ENCODE results near the gene KRTAP6-1.

Gene KRTAP6-1

GRCh38 chr21:30592140-30592539, 21.6 kb downstream of the KRTAP6-1 start, which contains the start of gene KRTAP6-3:
Gene KRTAP6-3 (plus strand): TSS chr21:30592440. CDS start chr21:30592446, 6 bp downstream.
- H3K23ac ChIP-seq (ENCODE audit: low read length), result no peak within 1 kb of the TSS
- H3K27me3 ChIP-seq (ENCODE audit: insufficient read depth, low read length, poor library complexity), result no peaks in the 10 kb centered on the region
- H3K79me1 ChIP-seq (ENCODE audit: low read length), result no peaks in the 10 kb centered on the region
- no peak within 1 kb of the TSS for H3K56ac ChIP-seq (ENCODE audit: low read length)
- H4K8ac ChIP-seq (ENCODE audit: low read depth, low read length), result no peak within 1 kb of the TSS
- no peak within 1 kb of the TSS for H3K4ac ChIP-seq (ENCODE audit: low read depth, low read length)
- no peak within 1 kb of the TSS for H2BK120ac ChIP-seq (ENCODE audit: low read depth, low read length)
- no peak within 1 kb of the TSS for H3K27ac ChIP-seq (ENCODE audit: low read depth, low read length)
- no peak for DNase-seq
- no peak within 1 kb of the TSS for H2BK15ac ChIP-seq (replicated peaks; ENCODE audit: low read depth)
- no peak within 1 kb of the TSS for H4K5ac ChIP-seq (ENCODE audit: low read length)
- no CpG with 5 or more reads among the region's 4 CpGs for WGBS (ENCODE audit: extremely low coverage, insufficient coverage, low lambda C conversion rate)
- no peaks in the 10 kb centered on the region for H3K79me2 ChIP-seq (ENCODE audit: control insufficient read depth, insufficient read depth, low read length)
- H3K36me3 ChIP-seq (ENCODE audit: control insufficient read depth, insufficient read depth, low read length), result no peaks in the 10 kb centered on the region
- no peaks in the 10 kb centered on the region for H3K4me1 ChIP-seq (ENCODE audit: control insufficient read depth, low read depth, low read length)
- no peak within 1 kb of the TSS for H3K18ac ChIP-seq (ENCODE audit: low read length)
- H3K9ac ChIP-seq (ENCODE audit: low read length), result no peak within 1 kb of the TSS
- H3K4me2 ChIP-seq (ENCODE audit: low read length), result no peak within 1 kb of the TSS
- H2AK5ac ChIP-seq (ENCODE audit: low read length), result no peak within 1 kb of the TSS
- H2BK5ac ChIP-seq (ENCODE audit: low read length), result no peak within 1 kb of the TSS
- H3K4me3 ChIP-seq (ENCODE audit: low read length), result no peak within 1 kb of the TSS

DNA sequence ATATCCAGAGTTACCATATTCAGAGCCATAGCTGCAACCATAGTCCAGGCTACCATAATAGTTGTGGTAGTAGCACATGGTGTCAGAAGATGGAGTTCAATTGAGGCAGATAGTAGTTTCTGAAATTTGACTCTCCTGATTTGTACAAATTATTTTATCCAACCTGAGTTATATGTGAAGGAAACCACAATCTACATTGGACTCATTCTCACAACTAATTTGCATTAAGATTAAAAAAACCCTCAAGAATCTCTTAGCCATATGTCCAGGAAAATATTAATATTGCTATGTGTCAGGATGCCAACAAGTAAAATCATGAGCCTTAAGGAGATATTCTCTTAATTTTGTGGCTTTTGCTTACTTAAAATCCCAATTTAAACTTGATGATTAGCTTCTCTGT, 23.4 kb downstream of the KRTAP6-1 start, which contains the start of gene KRTAP22-2:
Gene KRTAP22-2, minus strand, starts transcription at position 101 of the 400 bp plus-strand sequence.
- no peak within 1 kb of the TSS for H3K4me3 ChIP-seq (ENCODE audit: low read length)
- no peak within 1 kb of the TSS for H3K27ac ChIP-seq (ENCODE audit: low read depth, low read length)
- no peak within 1 kb of the TSS for H3K9ac ChIP-seq (ENCODE audit: low read length)
- H4K8ac ChIP-seq (ENCODE audit: low read depth, low read length), result no peak within 1 kb of the TSS
- H3K23ac ChIP-seq (ENCODE audit: low read length), result no peak within 1 kb of the TSS
- H3K36me3 ChIP-seq (ENCODE audit: control insufficient read depth, insufficient read depth, low read length), result no peaks in the 10 kb centered on the region
- no peak within 1 kb of the TSS for H2AK5ac ChIP-seq (ENCODE audit: low read length)
- no peak within 1 kb of the TSS for H3K56ac ChIP-seq (ENCODE audit: low read length)
- no peaks in the 10 kb centered on the region for H3K79me2 ChIP-seq (ENCODE audit: control insufficient read depth, insufficient read depth, low read length)
- no peak within 1 kb of the TSS for H2BK5ac ChIP-seq (ENCODE audit: low read length)
- H4K5ac ChIP-seq (ENCODE audit: low read length), result no peak within 1 kb of the TSS
- H2BK15ac ChIP-seq (replicated peaks; ENCODE audit: low read depth), result no peak within 1 kb of the TSS
- no peak within 1 kb of the TSS for H2BK120ac ChIP-seq (ENCODE audit: low read depth, low read length)
- H3K4me1 ChIP-seq (ENCODE audit: control insufficient read depth, low read depth, low read length), result no peaks in the 10 kb centered on the region
- no peak within 1 kb of the TSS for H3K4ac ChIP-seq (ENCODE audit: low read depth, low read length)
- H3K27me3 ChIP-seq (ENCODE audit: insufficient read depth, low read length, poor library complexity), result no peaks in the 10 kb centered on the region
- H3K18ac ChIP-seq (ENCODE audit: low read length), result no peak within 1 kb of the TSS
- no peak for DNase-seq
- no peaks in the 10 kb centered on the region for H3K79me1 ChIP-seq (ENCODE audit: low read length)
- no peak within 1 kb of the TSS for H3K4me2 ChIP-seq (ENCODE audit: low read length)

DNA sequence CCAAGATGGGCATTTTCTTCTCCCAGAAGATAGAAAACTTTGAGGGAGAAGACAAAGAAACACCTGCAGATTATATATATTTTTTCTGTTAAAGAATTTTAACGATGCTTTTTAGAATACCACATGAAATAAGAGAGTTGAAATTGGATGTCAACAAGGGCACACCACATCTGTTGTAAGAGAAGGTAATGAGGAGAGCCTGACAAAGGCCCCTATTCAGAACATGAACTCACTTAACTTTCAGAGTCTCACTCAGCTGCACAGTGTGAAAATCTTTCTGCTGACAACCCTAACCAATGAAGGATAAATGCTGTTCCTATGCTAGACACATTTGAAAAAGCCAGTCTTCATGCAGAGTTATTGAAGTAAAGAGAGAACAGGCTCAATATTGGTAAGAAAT, 30.9 kb downstream of the KRTAP6-1 start:
- no peaks in the 10 kb centered on the region for H3K27me3 ChIP-seq (ENCODE audit: insufficient read depth, low read length, poor library complexity)
- no peak overlapping the region for H4K5ac ChIP-seq (ENCODE audit: low read length)
- no peak overlapping the region for H3K56ac ChIP-seq (ENCODE audit: low read length)
- H2BK120ac ChIP-seq (ENCODE audit: low read depth, low read length), result no peak overlapping the region
- DNase-seq, result no peak
- H2BK15ac ChIP-seq (replicated peaks; ENCODE audit: low read depth), result no peak overlapping the region
- no peaks in the 10 kb centered on the region for H3K36me3 ChIP-seq (ENCODE audit: control insufficient read depth, insufficient read depth, low read length)
- H3K4me2 ChIP-seq (ENCODE audit: low read length), result no peak overlapping the region
- H3K4me3 ChIP-seq (ENCODE audit: low read length), result no peak overlapping the region
- no peaks in the 10 kb centered on the region for H3K4me1 ChIP-seq (ENCODE audit: control insufficient read depth, low read depth, low read length)
- H3K27ac ChIP-seq (ENCODE audit: low read depth, low read length), result no peak overlapping the region
- no peak overlapping the region for H2BK5ac ChIP-seq (ENCODE audit: low read length)
- no peak overlapping the region for H3K18ac ChIP-seq (ENCODE audit: low read length)
- no peak overlapping the region for H3K23ac ChIP-seq (ENCODE audit: low read length)
- no CpG with 5 or more reads among the region's 1 CpG for WGBS (ENCODE audit: extremely low coverage, insufficient coverage, low lambda C conversion rate)
- H3K79me1 ChIP-seq (ENCODE audit: low read length), result no peaks in the 10 kb centered on the region
- no peak overlapping the region for H2AK5ac ChIP-seq (ENCODE audit: low read length)
- no peaks in the 10 kb centered on the region for H3K79me2 ChIP-seq (ENCODE audit: control insufficient read depth, insufficient read depth, low read length)
- H3K4ac ChIP-seq (ENCODE audit: low read depth, low read length), result no peak overlapping the region
- H4K8ac ChIP-seq (ENCODE audit: low read depth, low read length), result no peak overlapping the region
- H3K9ac ChIP-seq (ENCODE audit: low read length), result no peak overlapping the region

- Histone ChIP-seq H3K79me1 (ENCODE audit: low read length) (no peaks in the 10 kb centered on the region), H3K4ac (ENCODE audit: low read depth, low read length) (no peak overlapping the region), H4K8ac (ENCODE audit: low read depth, low read length) (no peak overlapping the region), H2BK15ac (replicated peaks; ENCODE audit: low read depth) (no peak overlapping the region), H3K4me2 (ENCODE audit: low read length) (no peak overlapping the region), H3K4me1 (ENCODE audit: control insufficient read depth, low read depth, low read length) (no peaks in the 10 kb centered on the region), H2AK5ac (ENCODE audit: low read length) (no peak overlapping the region), H3K9ac (ENCODE audit: low read length) (no peak overlapping the region), H3K79me2 (ENCODE audit: control insufficient read depth, insufficient read depth, low read length) (no peaks in the 10 kb centered on the region), H4K5ac (ENCODE audit: low read length) (no peak overlapping the region), H3K56ac (ENCODE audit: low read length) (no peak overlapping the region), H3K18ac (ENCODE audit: low read length) (no peak overlapping the region), H2BK5ac (ENCODE audit: low read length) (no peak overlapping the region), H2BK120ac (ENCODE audit: low read depth, low read length) (no peak overlapping the region), H3K27me3 (ENCODE audit: insufficient read depth, low read length, poor library complexity) (no peaks in the 10 kb centered on the region), H3K36me3 (ENCODE audit: control insufficient read depth, insufficient read depth, low read length) (no peaks in the 10 kb centered on the region), H3K4me3 (ENCODE audit: low read length) (no peak overlapping the region), H3K23ac (ENCODE audit: low read length) (no peak overlapping the region), H3K27ac (ENCODE audit: low read depth, low read length) (no peak overlapping the region)
- WGBS (ENCODE audit: extremely low coverage, insufficient coverage, low lambda C conversion rate), result no CpG with 5 or more reads among the region's 3 CpGs
- DNase-seq, result no peak
These were observed 33.6 kb downstream of the KRTAP6-1 start for GRCh38 chr21:30580132-30580531.

DNA sequence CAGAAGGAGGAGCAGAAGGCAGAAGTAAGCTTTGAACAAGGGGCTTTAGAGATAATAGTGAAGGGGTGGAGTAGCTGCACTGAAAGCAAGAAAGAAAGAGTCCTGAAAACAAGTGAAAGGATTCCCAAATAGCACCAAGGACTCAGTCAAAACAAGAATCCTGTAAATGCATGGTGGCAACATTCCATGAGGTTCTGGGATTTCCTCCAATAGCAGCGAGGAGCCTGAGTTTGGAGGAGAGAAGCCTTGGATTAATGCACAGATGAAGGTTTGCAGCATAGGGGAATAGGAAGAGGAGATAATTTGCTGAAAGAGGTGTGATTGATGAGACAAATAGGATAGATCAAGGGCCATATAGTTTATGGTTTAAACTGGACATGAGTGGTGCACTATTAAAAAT, 34.4 kb downstream of the KRTAP6-1 start:
- Histone ChIP-seq H4K5ac (ENCODE audit: low read length) (no peak overlapping the region), H3K4ac (ENCODE audit: low read depth, low read length) (no peak overlapping the region), H2BK5ac (ENCODE audit: low read length) (no peak overlapping the region), H3K9ac (ENCODE audit: low read length) (no peak overlapping the region), H3K56ac (ENCODE audit: low read length) (no peak overlapping the region), H2AK5ac (ENCODE audit: low read length) (no peak overlapping the region), H2BK15ac (replicated peaks; ENCODE audit: low read depth) (no peak overlapping the region), H4K8ac (ENCODE audit: low read depth, low read length) (no peak overlapping the region), H3K23ac (ENCODE audit: low read length) (no peak overlapping the region), H3K18ac (ENCODE audit: low read length) (no peak overlapping the region), H3K27ac (ENCODE audit: low read depth, low read length) (no peak overlapping the region), H3K79me2 (ENCODE audit: control insufficient read depth, insufficient read depth, low read length) (no peaks in the 10 kb centered on the region), H3K4me3 (ENCODE audit: low read length) (no peak overlapping the region), H3K27me3 (ENCODE audit: insufficient read depth, low read length, poor library complexity) (no peaks in the 10 kb centered on the region), H3K36me3 (ENCODE audit: control insufficient read depth, insufficient read depth, low read length) (no peaks in the 10 kb centered on the region), H2BK120ac (ENCODE audit: low read depth, low read length) (no peak overlapping the region), H3K79me1 (ENCODE audit: low read length) (no peaks in the 10 kb centered on the region), H3K4me1 (ENCODE audit: control insufficient read depth, low read depth, low read length) (no peaks in the 10 kb centered on the region), H3K4me2 (ENCODE audit: low read length) (no peak overlapping the region)
- peak; percentile 1 for DNase-seq
- no CpG with 5 or more reads among the region's 1 CpG for WGBS (ENCODE audit: extremely low coverage, insufficient coverage, low lambda C conversion rate)

- no peak overlapping the region for H3K27ac ChIP-seq (ENCODE audit: low read depth, low read length)
- no peaks in the 10 kb centered on the region for H3K27me3 ChIP-seq (ENCODE audit: insufficient read depth, low read length, poor library complexity)
These were observed 36.0 kb downstream of the KRTAP6-1 start for GRCh38 chr21:30577766-30578165.

More at GRCh38 chr21:30577766-30578165, 36.0 kb downstream of the KRTAP6-1 start:
- no peak overlapping the region for H2BK5ac ChIP-seq (ENCODE audit: low read length)
- H2BK15ac ChIP-seq (replicated peaks; ENCODE audit: low read depth), result no peak overlapping the region
- no peak overlapping the region for H3K18ac ChIP-seq (ENCODE audit: low read length)
- H3K9ac ChIP-seq (ENCODE audit: low read length), result no peak overlapping the region
- H3K36me3 ChIP-seq (ENCODE audit: control insufficient read depth, insufficient read depth, low read length), result no peaks in the 10 kb centered on the region
- no peaks in the 10 kb centered on the region for H3K79me2 ChIP-seq (ENCODE audit: control insufficient read depth, insufficient read depth, low read length)
- no peak overlapping the region for H2AK5ac ChIP-seq (ENCODE audit: low read length)
- H3K4me2 ChIP-seq (ENCODE audit: low read length), result no peak overlapping the region
- no peak overlapping the region for H3K23ac ChIP-seq (ENCODE audit: low read length)
- H4K5ac ChIP-seq (ENCODE audit: low read length), result no peak overlapping the region
- H3K79me1 ChIP-seq (ENCODE audit: low read length), result no peaks in the 10 kb centered on the region
- no peak overlapping the region for H3K4ac ChIP-seq (ENCODE audit: low read depth, low read length)
- no peak overlapping the region for H3K56ac ChIP-seq (ENCODE audit: low read length)
- no peak overlapping the region for H4K8ac ChIP-seq (ENCODE audit: low read depth, low read length)
- H3K4me1 ChIP-seq (ENCODE audit: control insufficient read depth, low read depth, low read length), result no peaks in the 10 kb centered on the region
- H2BK120ac ChIP-seq (ENCODE audit: low read depth, low read length), result no peak overlapping the region
- H3K4me3 ChIP-seq (ENCODE audit: low read length), result no peak overlapping the region
- DNase-seq, result no peak
